NCI-H146 treated with DMSO at 0.1 percent for 48 hours (cell line): ENCODE measurements around the gene RRAGC.
"Not testable (repeated sequence)": the region's sequence is repeated elsewhere in the genome, so short reads cannot be mapped to it uniquely, and the experiment has no call there.

Source experiments
- DNase-seq: peaks from one replicate; lab custom pipeline; 2025; ENCODE audit not compliant: unreplicated experiment; lab: John Stamatoyannopoulos, UW

RRAGC gene

DNA sequence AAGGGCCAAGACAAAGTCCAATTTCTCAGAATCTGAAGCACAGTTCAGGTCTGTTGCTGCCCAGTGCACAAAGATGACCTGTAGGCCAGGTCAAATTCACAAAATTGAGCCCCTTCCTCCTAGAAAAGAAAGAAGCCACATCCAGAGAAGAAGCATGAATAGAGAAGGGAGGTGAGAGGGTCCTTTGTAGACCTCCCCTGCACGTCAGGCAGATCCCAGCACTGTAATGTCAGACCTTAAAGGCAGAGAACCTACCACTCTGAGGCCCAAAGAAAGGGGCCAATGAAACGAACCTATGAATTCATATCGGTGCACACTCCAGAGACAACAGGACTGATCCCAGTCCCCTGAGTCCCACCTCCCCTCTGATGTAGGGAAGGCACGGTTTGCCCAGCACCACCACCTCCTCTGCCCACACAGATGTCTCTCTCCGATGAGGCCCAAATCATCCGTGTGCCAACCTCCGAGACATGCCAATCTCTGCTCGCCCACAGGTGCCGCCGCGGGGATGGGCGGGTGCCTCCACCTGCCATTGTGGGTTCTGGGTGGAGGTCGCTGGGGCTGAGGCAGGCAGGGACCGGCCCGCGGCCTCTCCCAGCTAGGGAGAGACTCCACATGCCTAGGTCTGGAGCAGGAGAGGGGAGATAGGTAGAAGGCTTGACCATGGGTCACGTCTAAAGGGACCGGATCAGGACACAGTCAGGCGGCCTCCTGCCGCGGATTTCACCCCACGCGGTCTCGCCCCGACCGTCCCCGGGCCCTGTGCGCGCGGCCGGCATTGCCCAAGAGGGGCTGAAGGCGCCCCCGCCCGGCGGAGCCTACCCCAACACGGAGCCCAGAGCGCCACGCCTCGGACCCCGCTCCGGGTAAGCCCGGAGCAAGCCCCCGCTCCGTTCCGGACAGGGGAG, 42.1 kb downstream of the RRAGC start:
- DNase-seq, result no peak

GRCh38 chr1:38815903-38816627, 43.5 kb downstream of the RRAGC start:
- DNase-seq, result no peak

DNA sequence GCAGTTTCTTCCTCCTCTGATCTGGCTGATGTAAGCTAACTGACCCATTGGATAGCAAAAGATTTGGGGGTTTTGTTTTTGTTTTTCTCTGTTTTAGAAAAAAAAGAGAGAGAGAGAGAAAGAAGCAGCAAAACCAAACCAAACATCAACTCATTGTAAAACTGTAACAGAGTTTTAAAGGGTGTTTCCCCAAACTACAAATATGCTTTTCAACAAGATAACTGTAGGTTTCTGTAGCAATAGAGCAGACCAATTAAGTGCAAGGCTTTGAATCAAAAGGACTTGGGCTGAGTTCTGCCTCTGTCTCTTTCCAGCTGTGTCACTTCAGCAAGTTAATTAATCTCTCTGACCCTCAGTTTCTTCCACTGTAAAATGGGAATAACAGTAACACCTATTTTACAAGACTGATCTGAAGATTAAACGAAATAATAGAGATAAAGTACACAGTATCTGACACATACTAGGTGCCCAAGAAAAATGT, 44.5 kb downstream of the RRAGC start:
- no peak for DNase-seq

- DNase-seq, result no peak
These were observed 45.1 kb downstream of the RRAGC start for GRCh38 chr1:38814444-38814983.

DNA sequence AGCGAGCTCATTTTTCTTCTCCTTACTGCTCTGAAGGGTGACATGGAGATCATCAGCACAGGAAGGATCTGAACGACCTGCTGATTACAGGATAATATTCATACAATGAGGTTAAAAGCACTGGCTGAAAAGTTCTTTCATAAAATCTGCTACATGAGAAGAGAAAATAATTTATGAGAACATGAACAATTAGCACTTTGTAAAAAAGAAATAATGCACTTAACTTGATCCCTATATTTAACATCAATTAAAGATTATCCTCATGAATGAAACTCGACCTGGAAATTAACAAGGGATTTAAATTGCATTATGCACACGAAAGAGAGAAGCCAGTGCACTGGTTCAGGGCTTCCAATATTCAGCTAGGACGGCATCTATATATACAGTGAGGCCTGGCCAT, 46.6 kb downstream of the RRAGC start:
- no peak for DNase-seq

- not testable (repeated sequence) for DNase-seq
These were observed 48.1 kb downstream of the RRAGC start for GRCh38 chr1:38811466-38811865.

GRCh38 chr1:38806090-38806489, 53.5 kb downstream of the RRAGC start:
- no peak for DNase-seq

DNA sequence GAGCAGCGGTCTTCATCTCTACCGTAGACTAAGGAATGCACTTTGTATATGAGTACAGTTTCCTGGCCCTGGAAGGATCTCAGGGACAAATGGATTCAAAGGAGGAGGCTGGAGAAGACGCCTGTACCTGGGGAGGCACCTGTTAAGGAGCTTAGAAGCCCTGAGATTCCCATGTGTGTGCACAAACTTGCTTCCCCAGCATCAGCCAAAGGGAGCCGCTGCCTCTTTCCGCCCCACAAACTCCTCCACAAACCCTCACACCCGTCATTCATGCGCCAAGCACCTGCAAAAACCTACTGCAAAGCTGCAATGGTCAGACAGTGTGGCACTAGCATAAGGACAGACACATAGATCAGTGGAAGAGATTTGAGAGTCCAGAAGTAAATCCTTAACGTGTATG, 54.5 kb downstream of the RRAGC start:
- no peak for DNase-seq

- no peak for DNase-seq
These were observed 55.3 kb downstream of the RRAGC start for GRCh38 chr1:38804062-38804886.

- no peak for DNase-seq
These were observed 55.9 kb downstream of the RRAGC start for GRCh38 chr1:38803647-38804046.

- DNase-seq, result no peak
These were observed 58.6 kb downstream of the RRAGC start for GRCh38 chr1:38800720-38801671.

DNA sequence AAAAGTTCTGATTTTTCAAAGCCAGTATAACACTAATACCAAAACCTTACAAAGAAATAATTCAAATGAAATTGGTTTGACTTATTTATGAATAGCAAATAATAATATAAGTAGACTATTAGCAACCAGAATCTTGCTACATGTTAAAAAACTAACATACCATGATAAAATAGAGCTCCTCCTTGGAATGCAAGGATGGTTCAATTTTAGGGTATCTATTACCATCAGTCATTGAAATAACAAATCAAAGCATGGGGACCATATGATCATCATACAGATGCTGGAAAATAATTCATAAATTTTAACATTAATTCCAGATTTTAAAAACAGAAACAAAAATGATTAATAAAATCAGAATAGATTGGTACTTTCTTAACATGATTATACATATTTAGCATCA, 66.3 kb downstream of the RRAGC start:
- no peak for DNase-seq

GRCh38 chr1:38791892-38792291, 67.7 kb downstream of the RRAGC start:
- no peak for DNase-seq

DNA sequence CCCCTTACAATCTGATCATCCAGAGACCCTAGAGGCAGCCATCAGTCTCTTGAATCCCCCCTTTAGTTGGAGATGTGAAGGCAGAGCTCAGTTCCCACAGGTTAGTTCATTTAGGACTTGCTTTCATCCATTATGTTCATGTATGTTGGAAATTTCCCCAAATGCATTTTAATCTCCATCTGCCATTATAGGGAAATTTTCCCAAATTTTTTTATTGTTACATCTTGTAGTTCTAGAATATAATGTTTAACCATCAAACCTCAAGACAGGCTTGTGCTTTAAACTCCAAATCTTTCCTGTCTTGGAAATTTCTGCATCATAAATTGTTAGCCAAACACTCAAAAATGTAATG, 68.4 kb downstream of the RRAGC start:
- no peak for DNase-seq

DNA sequence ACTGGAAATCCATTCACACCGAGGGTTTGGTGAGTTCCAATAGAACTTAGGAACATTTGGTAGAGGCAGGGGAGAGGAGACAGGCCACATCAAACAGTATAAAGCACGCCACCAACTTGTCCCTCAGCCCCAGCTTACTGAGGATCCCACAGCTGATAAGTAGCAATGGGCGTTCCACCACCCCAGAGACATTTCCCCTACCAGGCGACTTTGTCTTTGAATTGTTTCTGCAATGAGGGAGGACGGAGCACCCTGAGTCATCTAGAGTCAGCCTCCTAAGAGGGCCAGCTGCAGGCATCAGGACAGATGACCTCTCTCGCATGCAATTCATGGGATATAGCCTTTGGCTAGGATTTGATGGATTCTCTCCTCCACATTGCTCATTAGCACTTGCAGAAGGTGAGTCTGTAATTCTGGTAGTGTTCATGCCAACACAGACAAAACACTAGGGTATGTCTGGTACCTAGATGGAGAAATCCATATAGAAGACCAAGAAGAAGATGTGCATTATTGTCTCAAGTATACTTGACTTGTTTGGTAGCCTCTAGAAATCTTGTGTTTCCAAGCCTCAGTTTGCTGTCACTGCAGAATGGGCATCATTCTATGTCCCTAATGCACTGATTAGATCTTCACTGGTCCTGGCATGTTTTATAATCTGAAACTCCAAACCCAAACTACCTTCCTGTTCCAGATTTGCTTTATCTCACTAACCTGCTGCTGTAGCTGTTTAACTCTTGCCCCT, 69.0 kb downstream of the RRAGC start:
- DNase-seq, result no peak

DNA sequence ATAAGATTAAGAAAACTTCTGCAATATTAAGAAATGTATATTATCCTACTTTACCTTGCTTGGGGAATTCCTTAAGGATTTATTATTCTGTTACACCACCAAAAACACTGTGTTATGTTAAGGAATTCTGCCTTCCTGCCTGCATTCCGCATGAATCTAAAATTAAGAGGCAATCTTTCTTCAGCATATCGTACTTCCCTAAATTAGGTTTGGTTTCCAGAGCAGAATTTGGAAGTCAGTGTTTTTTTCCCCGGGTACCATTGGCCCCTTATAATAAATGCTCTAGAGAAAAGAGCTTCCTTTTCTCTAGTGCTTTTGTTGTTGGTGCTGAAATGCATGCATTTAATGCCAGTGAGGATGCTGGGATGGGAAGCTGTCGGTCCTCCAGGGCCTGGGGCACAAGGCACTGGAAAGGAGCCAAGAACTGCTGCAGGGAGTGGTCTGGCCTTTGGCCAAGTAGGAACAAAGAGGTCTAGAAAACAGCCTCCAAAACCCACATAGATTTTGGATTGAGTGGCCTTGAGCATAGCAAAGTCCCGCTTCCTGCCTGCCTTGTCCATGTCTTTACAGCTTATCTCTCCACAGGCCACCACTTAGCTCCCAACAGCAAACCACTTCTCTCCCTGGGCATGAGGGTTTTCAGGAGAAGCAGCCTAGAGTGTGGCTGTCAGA, 69.9 kb downstream of the RRAGC start:
- DNase-seq, result no peak

DNA sequence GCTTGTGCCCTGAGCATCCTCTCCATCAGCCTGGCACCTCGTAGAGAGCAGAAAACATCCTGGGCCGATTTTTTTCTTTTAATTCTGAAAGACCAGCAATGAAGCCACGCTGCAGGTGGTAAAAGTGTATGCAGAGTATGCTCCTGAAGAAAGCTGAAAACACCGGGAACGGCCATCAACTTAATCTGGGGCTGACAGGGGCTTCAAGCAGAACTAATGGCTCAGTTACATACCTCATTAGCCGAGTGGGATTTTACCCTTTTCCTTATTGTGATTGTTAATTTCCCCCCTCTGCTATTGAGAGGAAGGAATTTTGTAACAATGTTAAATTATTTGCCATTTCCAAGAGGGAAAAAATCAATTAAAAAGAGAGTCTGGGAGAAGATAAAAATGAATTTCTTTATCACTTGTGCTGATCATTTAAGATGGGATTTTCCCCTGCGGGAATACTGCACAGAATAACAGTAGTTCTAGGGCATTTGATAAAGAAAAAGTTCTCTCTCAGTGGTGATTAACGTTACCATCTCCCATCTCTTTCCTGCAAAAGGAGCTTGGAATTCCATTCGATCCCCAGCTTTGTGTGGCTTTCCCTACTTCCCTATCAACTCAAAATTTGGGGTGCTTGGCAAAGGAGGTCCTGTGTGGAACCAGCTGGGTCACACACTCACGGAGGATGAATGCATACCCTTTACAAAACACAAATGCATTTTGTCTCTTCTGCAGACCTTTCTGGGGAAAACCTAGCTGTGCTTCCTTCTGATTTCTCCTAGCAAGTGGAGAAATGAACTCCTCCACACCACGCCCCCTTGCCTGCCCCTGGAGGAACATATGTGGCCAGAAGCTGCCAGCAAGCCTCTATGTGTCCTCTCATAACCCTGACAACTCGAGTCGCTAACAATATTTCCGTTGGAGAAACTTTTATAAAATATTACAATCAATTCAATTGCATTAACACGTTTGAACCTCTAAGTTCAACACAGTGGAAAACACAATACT, 70.9 kb downstream of the RRAGC start:
- no peak for DNase-seq
